Right lobe of liver (tissue), 4 donors: ENCODE measurements around the gene SHISA6.

Source experiments
- CTCF ChIP-seq, 4 donors: fragments of 200-600 bp in 3 of 4; fragments of 450-650 bp in 1 of 4; IDR thresholded peaks; one replicate each; pipeline versions ENCODE4 v1.5.1 to v1.8.0; 2016 to 2022; ENCODE audit warnings: antibody characterized with exemption in 4 of 4, mild to moderate bottlenecking in 2 of 4
- POLR2A ChIP-seq: fragments of 450-650 bp; IDR thresholded peaks from one replicate; pipeline ENCODE4 v1.6.1; 2017; ENCODE audit warnings: antibody characterized with exemption, mild to moderate bottlenecking
- donor health status: DM: no; HTN: no; CAD: no.
- donor health status: DM: no; HTN: no; CAD: no.
- donor health status: DM: no; HTN: yes; CAD: no.

GRCh38 chr17:11535231-11535630 is 294.2 kb downstream of the SHISA6 start:
- TF ChIP-seq CTCF (IDR thresholded peaks at IDR 0.05) (no peak), POLR2A (no peak)
